ENCODE data around the gene G3BP2.
"Not testable (repeated sequence)": the region's sequence is repeated elsewhere in the genome, so short reads cannot be mapped to it uniquely, and the experiment has no call there.

G3BP2 gene

GRCh38 chr4:75683482-75684155 is 10.4 kb upstream of the G3BP2 start:
- DNase-seq (ENCODE audit: low spot score): no peak

GRCh38 chr4:75679876-75680575 is 6.8 kb upstream of the G3BP2 start:
- DNase-seq (ENCODE audit: low spot score): no peak

GRCh38 chr4:75678965-75679364 is 5.8 kb upstream of the G3BP2 start:
- no peak for DNase-seq (ENCODE audit: low spot score)

- no peak for DNase-seq (ENCODE audit: low spot score)
Measured at GRCh38 chr4:75678473-75678872, 5.3 kb upstream of the G3BP2 start.

- DNase-seq (ENCODE audit: low spot score): no peak
Measured at GRCh38 chr4:75675004-75675531, 1.9 kb upstream of the G3BP2 start.

- DNase-seq (ENCODE audit: low spot score): no peak
Measured at GRCh38 chr4:75673959-75674328, 733 bp upstream of the G3BP2 start.

- peak; percentile 74 for DNase-seq (ENCODE audit: low spot score)
Measured at GRCh38 chr4:75672461-75673026, 667 bp downstream of the G3BP2 start.

GRCh38 chr4:75671802-75672421 is 1.3 kb downstream of the G3BP2 start:
- DNase-seq (ENCODE audit: low spot score): no peak

GRCh38 chr4:75668596-75668995 is 4.6 kb downstream of the G3BP2 start:
- no peak for DNase-seq (ENCODE audit: low spot score)

GRCh38 chr4:75667636-75668035 is 5.6 kb downstream of the G3BP2 start:
- DNase-seq (ENCODE audit: low spot score): not testable (repeated sequence)

GRCh38 chr4:75666299-75666698 is 6.9 kb downstream of the G3BP2 start:
- no peak for DNase-seq (ENCODE audit: low spot score)

GRCh38 chr4:75664604-75665003 is 8.6 kb downstream of the G3BP2 start:
- not testable (repeated sequence) for DNase-seq (ENCODE audit: low spot score)

- DNase-seq (ENCODE audit: low spot score): no peak
Measured at GRCh38 chr4:75662626-75663025, 10.6 kb downstream of the G3BP2 start.

- DNase-seq (ENCODE audit: low spot score): no peak
Measured at GRCh38 chr4:75660491-75660890, 12.7 kb downstream of the G3BP2 start.

GRCh38 chr4:75659512-75660031 is 13.6 kb downstream of the G3BP2 start:
- no peak for DNase-seq (ENCODE audit: low spot score)

- no peak for DNase-seq (ENCODE audit: low spot score)
Measured at GRCh38 chr4:75658876-75659275, 14.3 kb downstream of the G3BP2 start.

- DNase-seq (ENCODE audit: low spot score): no peak
Measured at GRCh38 chr4:75655562-75655961, 17.6 kb downstream of the G3BP2 start.

GRCh38 chr4:75654905-75655304 is 18.3 kb downstream of the G3BP2 start:
- no peak for DNase-seq (ENCODE audit: low spot score)

GRCh38 chr4:75653845-75654503 is 19.2 kb downstream of the G3BP2 start:
- peak; percentile 14 for DNase-seq (ENCODE audit: low spot score)

GRCh38 chr4:75644095-75644494 is 29.1 kb downstream of the G3BP2 start:
- no peak for DNase-seq (ENCODE audit: low spot score)

- DNase-seq (ENCODE audit: low spot score): no peak
Measured at GRCh38 chr4:75643651-75644050, 29.6 kb downstream of the G3BP2 start.

GRCh38 chr4:75639124-75639695 is 34.0 kb downstream of the G3BP2 start:
- no peak for DNase-seq (ENCODE audit: low spot score)
